GM12865 (cell line): Measurements from ENCODE around the gene CGB1.
"Not testable (repeated sequence)": the region's sequence is repeated elsewhere in the genome, so short reads cannot be mapped to it uniquely, and the experiment has no call there.

Experiments used
- DNase-seq: peaks from one replicate; pipeline ENCODE4 v3.0.0; 2010; ENCODE audit warnings: low read depth
- H3K4me3 ChIP-seq: 2 replicates; pipeline ENCODE4 v1.5.1; 2011; ENCODE audit warnings: mild to moderate bottlenecking, low read depth, low read length, control low read depth
- TF ChIP-seq, protein P1 (sequence below): IDR thresholded peaks from 2 replicates; pipeline ENCODE4 v1.5.1; 2011; ENCODE audit warnings: low read length, control low read depth, low read depth, inconsistent platforms; ENCODE audit not compliant: insufficient read depth; ENCODE audit errors: missing control alignments

Gene CGB1

DNA sequence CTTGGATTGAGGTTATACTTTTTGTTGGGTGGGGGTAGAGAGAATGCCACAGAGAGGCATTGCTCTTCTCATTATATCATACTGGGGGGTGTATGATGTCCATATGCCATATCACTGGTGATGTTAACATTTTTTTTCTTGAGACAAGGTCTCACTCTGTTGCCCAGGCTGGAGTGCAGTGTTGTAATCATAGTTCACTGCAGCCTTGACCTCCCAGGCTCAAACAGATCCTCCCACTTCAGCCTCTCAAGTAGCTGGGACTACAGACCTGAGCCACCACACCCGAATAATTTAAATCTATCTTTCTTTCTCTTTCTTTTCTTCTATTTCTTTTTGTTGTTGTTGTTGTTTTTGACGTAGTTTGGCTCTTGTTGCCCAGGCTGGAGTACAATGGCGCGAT lies 43.7 kb upstream of the CGB1 start:
- TF ChIP-seq, protein P1, sequence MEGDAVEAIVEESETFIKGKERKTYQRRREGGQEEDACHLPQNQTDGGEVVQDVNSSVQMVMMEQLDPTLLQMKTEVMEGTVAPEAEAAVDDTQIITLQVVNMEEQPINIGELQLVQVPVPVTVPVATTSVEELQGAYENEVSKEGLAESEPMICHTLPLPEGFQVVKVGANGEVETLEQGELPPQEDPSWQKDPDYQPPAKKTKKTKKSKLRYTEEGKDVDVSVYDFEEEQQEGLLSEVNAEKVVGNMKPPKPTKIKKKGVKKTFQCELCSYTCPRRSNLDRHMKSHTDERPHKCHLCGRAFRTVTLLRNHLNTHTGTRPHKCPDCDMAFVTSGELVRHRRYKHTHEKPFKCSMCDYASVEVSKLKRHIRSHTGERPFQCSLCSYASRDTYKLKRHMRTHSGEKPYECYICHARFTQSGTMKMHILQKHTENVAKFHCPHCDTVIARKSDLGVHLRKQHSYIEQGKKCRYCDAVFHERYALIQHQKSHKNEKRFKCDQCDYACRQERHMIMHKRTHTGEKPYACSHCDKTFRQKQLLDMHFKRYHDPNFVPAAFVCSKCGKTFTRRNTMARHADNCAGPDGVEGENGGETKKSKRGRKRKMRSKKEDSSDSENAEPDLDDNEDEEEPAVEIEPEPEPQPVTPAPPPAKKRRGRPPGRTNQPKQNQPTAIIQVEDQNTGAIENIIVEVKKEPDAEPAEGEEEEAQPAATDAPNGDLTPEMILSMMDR = no peak
- no peak overlapping the region for H3K4me3 ChIP-seq

DNA sequence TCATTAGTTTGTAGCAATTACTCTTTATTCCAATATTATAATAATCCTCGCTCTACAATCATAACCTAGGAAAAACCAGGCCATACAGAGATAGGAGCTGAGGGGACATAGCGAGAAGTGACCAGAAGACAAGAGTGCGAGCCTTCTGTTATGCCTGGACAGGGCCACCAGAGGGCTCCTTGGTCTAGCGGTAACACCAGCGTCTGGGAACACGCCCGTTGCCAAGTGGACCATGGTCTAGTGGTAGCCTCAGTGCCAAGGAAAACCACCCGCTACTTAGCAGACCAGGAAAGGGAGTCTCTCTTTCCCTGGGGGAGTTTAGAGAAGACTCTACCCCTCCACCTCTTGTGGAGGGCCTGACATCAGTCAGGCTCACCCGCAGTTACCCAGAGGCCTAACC lies 38.2 kb upstream of the CGB1 start:
- DNase-seq = peak; percentile 33
- TF ChIP-seq, protein P1 = peak; percentile 49
- not testable (repeated sequence) for H3K4me3 ChIP-seq

More for the DNA sequence above, 43.7 kb upstream of the CGB1 start:
- DNase-seq = no peak

DNA sequence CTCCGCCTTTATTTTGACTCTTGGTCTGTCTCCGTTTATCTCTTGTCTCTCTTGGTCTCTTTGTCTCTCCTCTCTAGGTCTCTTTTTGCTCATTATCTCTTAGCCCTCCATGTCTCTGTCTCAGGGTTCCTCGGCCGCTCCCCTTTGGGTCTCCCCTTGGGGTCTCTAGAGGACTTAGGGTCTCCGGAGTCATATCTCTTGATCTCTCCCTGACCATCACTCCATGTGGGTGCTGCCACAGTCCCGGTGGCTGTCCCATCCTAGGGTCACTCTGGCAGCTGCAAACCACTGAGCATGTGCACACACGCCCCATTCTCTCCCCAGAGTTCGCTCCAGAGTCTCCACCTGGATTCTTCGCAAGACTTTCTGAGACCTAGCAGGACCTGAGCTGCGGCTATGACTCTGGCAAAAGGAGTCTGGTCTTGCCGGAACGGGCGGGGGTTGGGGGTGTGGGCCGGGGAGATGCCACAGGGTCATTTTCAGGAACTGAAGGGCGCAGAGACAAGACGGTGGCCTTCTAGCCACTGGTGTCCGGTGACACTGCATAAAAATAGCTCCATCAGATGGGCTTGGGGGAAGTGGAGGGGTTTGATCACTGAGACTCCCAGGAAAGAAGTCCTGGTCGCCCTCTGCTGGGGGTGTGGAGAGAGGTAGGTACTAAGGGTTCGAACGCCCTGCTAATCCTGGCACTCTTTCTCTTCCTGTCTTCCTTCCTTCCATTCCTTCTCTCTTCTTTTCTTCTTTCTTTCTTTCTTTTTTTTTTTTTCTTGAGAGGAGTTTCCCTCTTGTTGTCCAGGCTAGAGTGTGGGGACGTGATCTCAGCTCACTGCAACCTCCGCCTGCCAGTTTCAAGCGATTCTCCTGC lies 37.1 kb upstream of the CGB1 start:
- no peak for DNase-seq
- H3K4me3 ChIP-seq = no peak overlapping the region
- TF ChIP-seq, protein P1 = peak; percentile 15

DNA sequence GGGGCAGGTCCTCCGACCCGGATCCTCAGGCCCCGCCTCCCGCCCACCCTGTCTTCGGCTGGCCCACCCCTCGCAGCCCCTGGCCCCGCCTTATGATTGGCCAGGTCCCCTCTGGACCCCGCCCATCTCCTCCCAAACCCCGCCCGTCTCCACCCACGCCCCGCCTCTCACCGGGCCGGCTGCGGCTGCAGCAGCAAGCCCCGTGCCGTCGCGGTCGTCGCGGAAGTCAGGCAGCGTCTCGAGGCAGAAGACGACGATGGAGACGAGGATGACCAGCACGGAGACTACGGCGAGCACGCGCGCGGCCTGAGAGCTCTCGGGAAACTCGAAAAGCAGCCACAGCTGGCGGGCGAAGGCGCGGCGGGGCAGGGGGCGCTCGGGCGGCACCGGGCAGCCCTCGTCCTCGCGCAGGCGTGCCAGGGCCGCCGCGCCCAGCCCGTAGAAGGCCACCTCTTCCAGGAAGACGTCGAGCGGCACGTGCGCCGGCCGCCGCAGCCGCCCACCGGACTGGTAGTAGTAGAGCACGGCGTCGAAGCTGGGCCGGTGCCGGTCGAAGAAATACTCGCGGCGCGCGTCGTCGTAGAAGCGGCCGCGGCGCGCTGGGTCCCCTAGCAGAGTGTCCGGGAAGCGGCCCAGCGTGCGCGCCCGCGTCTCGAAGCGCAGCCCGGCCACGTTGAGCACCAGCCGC lies 35.3 kb upstream of the CGB1 start:
- H3K4me3 ChIP-seq = no peak overlapping the region
- TF ChIP-seq, protein P1 = no peak
- no peak for DNase-seq

DNA sequence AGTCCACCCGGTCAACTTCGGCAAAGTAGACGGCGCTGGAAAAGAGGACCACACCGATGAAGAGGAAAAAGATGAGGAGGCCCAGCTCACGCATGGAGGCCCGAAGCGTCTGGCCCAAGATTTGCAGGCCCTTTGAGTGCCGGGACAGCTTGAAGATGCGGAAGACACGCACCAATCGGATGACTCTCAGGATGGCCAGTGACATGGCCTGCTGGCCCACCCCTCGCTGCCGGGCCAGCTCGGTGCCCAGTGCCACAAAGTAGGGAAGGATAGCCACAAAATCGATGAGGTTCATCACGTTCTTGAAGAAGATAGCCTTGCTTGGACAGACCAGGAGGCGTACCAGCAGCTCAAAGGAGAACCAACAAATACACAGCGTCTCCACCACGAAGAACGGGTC lies 33.7 kb upstream of the CGB1 start:
- no peak overlapping the region for H3K4me3 ChIP-seq
- TF ChIP-seq, protein P1 = no peak
- DNase-seq = no peak

DNA sequence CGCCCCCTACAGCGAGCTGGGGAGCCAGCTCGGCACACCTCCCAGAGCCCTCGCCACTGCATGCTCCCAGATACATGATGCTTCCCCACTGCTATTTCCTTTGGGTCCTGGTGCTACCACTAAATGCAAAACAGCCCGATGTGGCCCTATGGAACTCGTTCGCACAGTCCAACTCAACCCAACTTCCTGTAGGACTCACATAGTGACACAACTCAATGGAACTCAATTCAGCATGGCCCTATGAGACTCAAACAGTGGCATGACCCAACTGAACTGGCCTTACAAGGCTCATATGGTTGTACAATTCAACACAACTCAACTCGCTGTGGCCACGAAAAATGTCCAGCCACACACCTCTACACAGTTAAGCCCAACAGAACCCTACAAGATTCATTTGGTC lies 32.3 kb upstream of the CGB1 start:
- TF ChIP-seq, protein P1 = no peak
- no peak overlapping the region for H3K4me3 ChIP-seq
- no peak for DNase-seq
